Measurements from ENCODE around the gene VCX3A.
"Not testable (repeated sequence)": the region's sequence is repeated elsewhere in the genome, so short reads cannot be mapped to it uniquely, and the experiment has no call there.

The VCX3A gene

DNA sequence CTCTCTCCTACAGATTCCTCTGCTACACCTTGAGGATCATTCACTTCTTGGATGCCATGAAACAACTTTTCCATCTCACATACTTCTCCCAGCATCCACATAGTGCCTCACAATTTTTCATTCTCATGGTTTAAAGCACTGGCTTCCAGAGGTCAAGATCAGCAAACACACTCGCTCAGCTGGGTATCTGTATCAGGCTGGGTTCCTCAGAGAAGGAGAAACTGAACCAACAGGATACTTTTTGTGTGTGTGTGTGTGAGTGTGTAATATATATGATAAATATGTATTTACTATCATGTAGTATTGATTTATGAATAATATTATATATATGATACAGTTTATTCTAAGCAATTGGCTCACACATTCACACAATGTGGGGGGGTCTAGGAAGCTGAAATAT is at the start of gene VCX3A:
TSS of gene VCX3A (minus strand) at position 101 of the 400 bp plus-strand sequence. CDS start 621 bp downstream, outside the sequence.
- H3K4me3 ChIP-seq (ENCODE audit: low read depth, low read length); DNase-seq (ENCODE audit: low read depth); in situ Hi-C loops (cut with HindIII; ENCODE audit: low sequenced_read_pairs): not testable (repeated sequence)

DNA sequence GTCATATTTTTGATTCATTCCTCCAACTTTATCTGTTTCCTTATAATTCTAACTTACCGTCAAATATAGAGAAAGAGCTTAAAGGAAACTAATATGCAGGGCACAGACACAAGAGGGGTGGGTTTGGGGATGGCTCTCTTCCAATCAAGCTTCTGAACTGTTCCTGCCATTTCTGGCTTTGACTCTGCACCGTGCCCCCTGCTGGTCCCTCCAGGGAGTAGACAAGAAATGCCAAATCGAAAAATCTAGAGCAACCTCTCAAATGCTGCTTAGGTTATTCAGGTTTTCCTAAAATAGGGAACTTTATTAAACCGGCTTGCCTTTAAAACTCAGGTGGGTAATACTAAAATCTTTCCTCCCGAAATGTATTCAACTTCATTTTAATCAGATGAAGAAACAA is 39.8 kb upstream of the VCX3A start:
- H3K4me3 ChIP-seq (ENCODE audit: low read depth, low read length), result no peak overlapping the region
- in situ Hi-C loops (cut with HindIII; ENCODE audit: low sequenced_read_pairs), result no loop called here
- DNase-seq (ENCODE audit: low read depth), result no peak
- TF ChIP-seq, protein P1, sequence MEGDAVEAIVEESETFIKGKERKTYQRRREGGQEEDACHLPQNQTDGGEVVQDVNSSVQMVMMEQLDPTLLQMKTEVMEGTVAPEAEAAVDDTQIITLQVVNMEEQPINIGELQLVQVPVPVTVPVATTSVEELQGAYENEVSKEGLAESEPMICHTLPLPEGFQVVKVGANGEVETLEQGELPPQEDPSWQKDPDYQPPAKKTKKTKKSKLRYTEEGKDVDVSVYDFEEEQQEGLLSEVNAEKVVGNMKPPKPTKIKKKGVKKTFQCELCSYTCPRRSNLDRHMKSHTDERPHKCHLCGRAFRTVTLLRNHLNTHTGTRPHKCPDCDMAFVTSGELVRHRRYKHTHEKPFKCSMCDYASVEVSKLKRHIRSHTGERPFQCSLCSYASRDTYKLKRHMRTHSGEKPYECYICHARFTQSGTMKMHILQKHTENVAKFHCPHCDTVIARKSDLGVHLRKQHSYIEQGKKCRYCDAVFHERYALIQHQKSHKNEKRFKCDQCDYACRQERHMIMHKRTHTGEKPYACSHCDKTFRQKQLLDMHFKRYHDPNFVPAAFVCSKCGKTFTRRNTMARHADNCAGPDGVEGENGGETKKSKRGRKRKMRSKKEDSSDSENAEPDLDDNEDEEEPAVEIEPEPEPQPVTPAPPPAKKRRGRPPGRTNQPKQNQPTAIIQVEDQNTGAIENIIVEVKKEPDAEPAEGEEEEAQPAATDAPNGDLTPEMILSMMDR (IDR thresholded peaks at IDR 0.05; ENCODE audit: low read depth, low read length, missing control alignments), result no peak

DNA sequence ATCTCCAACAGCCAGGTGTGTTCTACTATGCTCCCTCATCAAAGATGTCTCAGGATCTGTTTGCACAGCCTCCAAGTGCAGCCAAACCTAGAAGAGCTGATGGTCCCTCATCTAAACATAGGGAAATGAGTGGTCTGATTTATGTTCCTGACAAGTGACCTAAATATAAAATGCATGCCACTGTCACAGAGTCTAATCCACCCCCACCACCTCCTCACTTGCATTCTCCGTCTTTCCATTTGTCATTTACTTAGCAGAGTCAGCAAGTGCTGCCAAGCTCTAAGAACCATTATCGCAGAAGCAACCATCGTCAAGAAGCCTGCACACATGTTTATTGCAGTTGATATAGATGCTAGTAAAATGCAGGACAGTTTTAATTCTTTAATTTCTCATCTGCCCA is 33.1 kb upstream of the VCX3A start:
- TF ChIP-seq, protein P1 (IDR thresholded peaks at IDR 0.05; ENCODE audit: low read depth, low read length, missing control alignments), result no peak
- H3K4me3 ChIP-seq (ENCODE audit: low read depth, low read length), result no peak overlapping the region
- in situ Hi-C loops (cut with HindIII; ENCODE audit: low sequenced_read_pairs), result no loop called here
- DNase-seq (ENCODE audit: low read depth), result no peak

DNA sequence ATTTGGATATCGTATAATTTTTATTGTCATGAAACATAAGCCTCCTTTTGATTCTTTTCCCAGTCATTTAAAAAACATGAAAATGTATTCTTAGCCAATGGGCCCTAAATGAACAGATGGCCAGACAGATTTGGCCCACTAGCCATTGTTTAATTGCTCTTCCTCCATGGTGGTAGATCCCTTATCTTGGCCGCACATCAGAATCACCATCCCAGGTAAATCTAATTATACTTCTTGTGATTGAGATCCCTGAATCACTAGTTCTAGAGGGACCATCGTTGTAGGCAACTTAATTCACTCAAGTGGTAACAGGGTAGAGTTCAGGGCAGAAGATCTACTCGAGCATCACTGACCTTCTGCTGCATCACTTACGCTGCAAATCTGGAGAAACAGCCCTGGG is 24.1 kb upstream of the VCX3A start:
- in situ Hi-C loops (cut with HindIII; ENCODE audit: low sequenced_read_pairs), result no loop called here
- no peak for DNase-seq (ENCODE audit: low read depth)
- no peak overlapping the region for H3K4me3 ChIP-seq (ENCODE audit: low read depth, low read length)
- TF ChIP-seq, protein P1 (IDR thresholded peaks at IDR 0.05; ENCODE audit: low read depth, low read length, missing control alignments), result no peak

DNA sequence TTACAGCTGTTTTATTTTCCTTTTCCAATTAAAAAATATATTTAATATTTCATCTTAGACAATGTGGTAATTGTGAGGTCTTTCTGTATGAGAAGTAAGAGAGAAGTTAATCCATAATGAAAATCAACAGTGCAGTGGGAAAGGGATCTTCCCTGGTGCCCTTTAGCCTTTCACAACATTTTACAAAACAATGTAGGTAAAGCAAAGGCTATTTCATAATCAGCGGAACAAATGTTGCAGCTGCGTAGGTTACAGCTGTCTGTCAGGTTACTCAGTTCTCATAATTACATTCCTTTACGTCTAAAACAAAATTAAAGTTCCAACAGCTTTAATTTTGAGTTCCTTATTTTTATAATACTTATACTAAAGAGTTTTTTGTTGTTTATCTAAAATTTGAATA is 22.8 kb upstream of the VCX3A start:
- TF ChIP-seq, protein P1 (IDR thresholded peaks at IDR 0.05; ENCODE audit: low read depth, low read length, missing control alignments), result no peak
- H3K4me3 ChIP-seq (ENCODE audit: low read depth, low read length), result no peak overlapping the region
- in situ Hi-C loops (cut with HindIII; ENCODE audit: low sequenced_read_pairs), result no loop called here
- no peak for DNase-seq (ENCODE audit: low read depth)

DNA sequence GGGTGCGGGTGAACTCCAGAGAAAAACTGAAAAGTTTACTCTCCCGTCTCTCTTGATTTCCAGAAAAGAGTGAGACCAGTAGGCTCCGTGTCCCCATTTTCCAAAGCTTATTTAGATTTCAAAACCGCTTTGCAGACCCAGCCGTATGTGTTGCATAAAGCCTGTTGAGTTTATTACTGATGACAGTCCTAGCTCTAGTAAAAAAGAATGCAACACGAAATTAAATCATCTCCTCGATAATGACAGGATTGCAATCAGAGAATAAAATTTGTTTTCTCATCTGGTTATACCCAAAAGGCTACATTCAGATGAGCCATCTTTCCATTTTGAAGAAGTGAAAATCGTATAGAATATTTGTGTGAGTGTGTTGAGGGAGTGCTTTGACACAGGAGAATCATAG is 16.1 kb upstream of the VCX3A start:
- in situ Hi-C loops (cut with HindIII; ENCODE audit: low sequenced_read_pairs), result no loop called here
- TF ChIP-seq, protein P1 (IDR thresholded peaks at IDR 0.05; ENCODE audit: low read depth, low read length, missing control alignments), result no peak
- DNase-seq (ENCODE audit: low read depth), result no peak
- no peak overlapping the region for H3K4me3 ChIP-seq (ENCODE audit: low read depth, low read length)

DNA sequence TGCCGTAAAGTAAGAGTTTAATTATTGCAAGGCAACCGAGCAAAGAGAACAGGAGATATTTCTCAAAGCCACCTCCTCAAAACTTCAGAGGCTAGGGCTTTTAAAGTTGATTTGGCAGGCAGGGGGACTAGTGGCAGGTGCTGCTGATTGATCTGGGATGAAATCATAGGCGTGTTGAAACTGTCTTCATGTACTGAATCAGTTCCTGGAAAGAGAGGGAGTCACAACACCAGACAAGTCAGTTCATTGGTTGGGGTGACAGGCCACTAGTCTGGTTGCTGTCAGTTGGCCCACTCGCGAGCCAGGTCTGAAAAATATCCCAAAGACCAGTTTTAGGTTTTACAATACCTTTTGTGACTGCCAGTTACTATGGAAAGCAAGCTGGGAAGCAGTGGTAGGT is 10.8 kb upstream of the VCX3A start:
- TF ChIP-seq, protein P1 (IDR thresholded peaks at IDR 0.05; ENCODE audit: low read depth, low read length, missing control alignments), result no peak
- DNase-seq (ENCODE audit: low read depth), result no peak

More for the DNA sequence above, 10.8 kb upstream of the VCX3A start:
- in situ Hi-C loops (cut with HindIII; ENCODE audit: low sequenced_read_pairs), result no loop called here
- no peak overlapping the region for H3K4me3 ChIP-seq (ENCODE audit: low read depth, low read length)

All from astrocyte of the cerebellum (primary cell).